ENCODE results near the gene VSNL1.
A peak's percentile ranks its signal among the peaks of the same experiment; 100 is the strongest.

VSNL1 gene

DNA sequence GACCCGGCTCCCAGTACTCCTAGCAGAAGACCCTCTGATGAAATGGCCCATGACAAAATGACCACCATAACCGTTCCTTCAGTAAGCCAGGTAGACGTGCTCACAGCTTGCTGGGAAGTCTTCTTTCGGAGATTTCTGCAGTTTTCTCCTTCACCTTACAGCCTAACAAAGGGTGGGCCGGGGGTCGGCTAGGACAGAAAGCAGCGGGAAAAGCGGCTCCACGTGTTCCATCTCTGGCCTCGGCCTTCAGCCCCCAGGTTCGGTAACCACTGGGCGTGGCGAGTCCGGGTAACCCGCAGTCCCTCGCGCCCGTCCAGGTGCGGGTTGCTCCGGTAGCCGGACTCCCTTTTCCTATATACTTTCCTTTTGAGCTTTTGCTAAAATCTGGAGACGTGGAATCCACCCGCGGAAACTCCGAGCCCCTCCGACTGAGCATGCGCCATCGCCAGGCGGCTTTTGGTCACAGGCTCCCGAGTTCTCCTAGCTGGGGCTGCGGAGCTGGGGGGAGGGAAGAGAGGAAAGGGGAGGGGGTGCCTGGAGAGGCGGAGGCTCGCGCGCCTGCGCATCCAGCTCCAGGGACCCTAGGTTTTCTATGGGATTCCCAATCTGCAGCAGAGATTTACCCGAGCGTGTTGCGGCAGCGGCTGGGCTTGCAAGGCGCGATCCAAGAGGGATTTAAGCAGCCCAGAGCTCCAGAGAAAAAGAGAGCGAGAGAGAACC, at the start of gene VSNL1:
TSS of gene VSNL1 (plus strand) at position 604 of the 720 bp plus-strand sequence. CDS start 51,379 bp downstream, outside the sequence.
- CTCF ChIA-PET = interaction anchor here (1.7 kb wide), 1 partner anchor 106 kb away, joined by 5 read pairs; no protein-coding TSS in a partner anchor
- TF ChIP-seq, protein P1, sequence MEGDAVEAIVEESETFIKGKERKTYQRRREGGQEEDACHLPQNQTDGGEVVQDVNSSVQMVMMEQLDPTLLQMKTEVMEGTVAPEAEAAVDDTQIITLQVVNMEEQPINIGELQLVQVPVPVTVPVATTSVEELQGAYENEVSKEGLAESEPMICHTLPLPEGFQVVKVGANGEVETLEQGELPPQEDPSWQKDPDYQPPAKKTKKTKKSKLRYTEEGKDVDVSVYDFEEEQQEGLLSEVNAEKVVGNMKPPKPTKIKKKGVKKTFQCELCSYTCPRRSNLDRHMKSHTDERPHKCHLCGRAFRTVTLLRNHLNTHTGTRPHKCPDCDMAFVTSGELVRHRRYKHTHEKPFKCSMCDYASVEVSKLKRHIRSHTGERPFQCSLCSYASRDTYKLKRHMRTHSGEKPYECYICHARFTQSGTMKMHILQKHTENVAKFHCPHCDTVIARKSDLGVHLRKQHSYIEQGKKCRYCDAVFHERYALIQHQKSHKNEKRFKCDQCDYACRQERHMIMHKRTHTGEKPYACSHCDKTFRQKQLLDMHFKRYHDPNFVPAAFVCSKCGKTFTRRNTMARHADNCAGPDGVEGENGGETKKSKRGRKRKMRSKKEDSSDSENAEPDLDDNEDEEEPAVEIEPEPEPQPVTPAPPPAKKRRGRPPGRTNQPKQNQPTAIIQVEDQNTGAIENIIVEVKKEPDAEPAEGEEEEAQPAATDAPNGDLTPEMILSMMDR (conservative IDR thresholded peaks at IDR 0.05; ENCODE audit: low read depth) = no peak
- POLR2A ChIA-PET (ENCODE audit: low non-redundant PET) = no interaction called here
- peak within 1 kb of the TSS; percentile 89 for H3K27ac ChIP-seq
- DNase-seq (ENCODE audit: low spot score) = peak; percentile 23

DNA sequence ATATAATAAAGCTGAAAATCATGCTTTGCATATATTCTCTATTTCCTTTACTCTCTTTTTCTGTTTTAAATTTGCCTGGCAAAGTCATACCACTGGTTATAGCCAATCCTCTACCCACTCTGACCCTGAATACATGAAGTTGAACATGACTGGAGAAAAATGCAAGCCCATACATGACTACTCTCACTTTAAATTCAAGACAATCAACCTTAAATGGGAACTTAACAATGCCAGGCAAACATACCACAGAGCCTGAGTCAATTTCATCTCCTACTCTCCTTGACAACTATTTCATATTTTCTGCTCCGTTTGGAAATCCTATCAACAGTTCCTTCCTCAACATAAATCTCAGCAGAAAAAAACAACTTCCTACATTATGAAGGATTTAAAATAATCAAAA, 44.9 kb upstream of the VSNL1 start:
- TF ChIP-seq, protein P1 (conservative IDR thresholded peaks at IDR 0.05; ENCODE audit: low read depth) = no peak
- ChIA-PET CTCF (no interaction called here), POLR2A (ENCODE audit: low non-redundant PET) (no interaction called here)
- H3K27ac ChIP-seq = no peak overlapping the region
- DNase-seq (ENCODE audit: low spot score) = peak; percentile 36

DNA sequence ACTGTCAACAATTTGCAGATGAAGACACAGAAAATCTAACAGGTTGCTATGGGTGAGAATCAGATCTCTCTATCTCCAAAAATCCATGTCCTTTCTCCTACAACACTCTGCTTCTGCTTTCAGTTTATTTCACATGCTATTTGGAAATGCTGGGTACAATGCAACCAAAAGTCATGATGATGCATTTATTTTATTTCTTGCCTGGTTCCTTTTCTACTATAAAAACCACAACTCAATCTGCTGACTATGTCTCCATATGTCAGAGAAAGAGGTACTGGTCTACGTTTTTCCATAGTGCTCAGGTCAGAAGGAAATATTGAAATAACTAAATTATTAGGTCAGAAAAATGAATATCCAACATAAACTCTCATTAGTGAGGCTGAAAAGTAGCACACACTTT, 42.8 kb upstream of the VSNL1 start:
- ChIA-PET POLR2A (ENCODE audit: low non-redundant PET) (no interaction called here), CTCF (no interaction called here)
- TF ChIP-seq, protein P1 (conservative IDR thresholded peaks at IDR 0.05; ENCODE audit: low read depth) = no peak
- no peak for DNase-seq (ENCODE audit: low spot score)
- H3K27ac ChIP-seq = no peak overlapping the region

DNA sequence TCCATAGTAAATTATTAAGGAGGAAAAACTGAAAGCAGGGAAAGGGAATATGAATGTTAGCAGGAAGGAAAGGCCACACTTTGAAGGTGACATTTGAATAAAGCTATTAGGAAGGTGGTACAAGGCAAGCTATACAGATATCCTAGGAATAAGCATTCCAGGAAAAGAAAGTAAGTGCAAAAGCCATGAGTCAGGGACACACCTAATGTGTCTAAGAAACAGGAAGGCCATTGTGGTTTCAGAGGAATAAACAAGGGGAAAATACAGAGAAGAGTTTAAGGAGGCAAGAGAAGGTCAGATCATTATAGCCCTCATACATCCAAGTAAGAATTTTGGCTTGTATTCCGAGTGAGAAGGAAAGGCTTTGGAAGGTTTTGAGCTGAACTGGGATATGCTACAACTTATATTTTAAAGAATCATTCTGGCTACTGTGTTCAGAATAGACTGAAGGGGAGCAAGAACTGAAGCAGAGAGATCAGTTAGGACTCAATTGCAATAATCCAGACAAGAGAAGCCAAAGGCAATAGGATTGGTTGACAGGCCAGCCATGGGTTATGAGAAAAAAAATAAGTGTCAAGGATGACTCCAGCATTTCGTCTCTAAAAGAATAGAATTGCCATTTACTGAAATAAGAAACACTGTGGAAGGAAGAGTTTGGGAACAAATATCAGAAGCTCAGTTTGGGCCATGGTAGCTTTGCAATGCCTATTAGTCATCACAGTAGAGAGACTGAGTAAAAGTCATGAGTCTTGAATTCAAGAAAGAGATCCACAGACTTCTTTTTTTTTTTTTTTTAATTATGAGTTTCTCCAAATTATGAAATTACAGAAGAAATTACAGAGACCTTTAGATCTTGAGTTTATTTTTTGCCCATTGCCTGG, 33.5 kb upstream of the VSNL1 start:
- no peak overlapping the region for H3K27ac ChIP-seq
- POLR2A ChIA-PET (ENCODE audit: low non-redundant PET) = interaction anchor here (0.7 kb wide), 1 partner anchor 11 kb away, joined by 5 read pairs; the partner anchor contains the start of gene RAD51AP2
- peak; percentile 28 for DNase-seq (ENCODE audit: low spot score)
- TF ChIP-seq, protein P1 (conservative IDR thresholded peaks at IDR 0.05; ENCODE audit: low read depth) = no peak
- CTCF ChIA-PET = no interaction called here

DNA sequence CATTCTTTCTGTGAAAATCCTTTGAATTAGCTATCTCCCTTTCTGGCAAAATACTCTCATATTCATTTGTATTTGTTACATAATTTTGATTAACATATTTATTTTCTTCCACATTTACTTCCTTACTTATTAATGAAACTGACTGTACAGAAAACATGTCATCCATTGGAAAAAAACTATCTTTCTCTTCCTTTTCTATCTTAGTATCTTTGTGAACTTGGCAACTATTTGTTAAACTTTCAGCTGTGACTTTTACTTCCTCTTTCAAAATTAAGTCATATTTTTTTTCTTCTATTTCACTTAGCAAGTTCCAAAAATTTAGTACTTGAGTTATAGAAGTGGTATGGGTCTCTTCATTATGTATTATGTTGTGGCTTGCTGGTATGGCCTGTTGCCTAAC, 24.8 kb upstream of the VSNL1 start:
- ChIA-PET CTCF (no interaction called here), POLR2A (ENCODE audit: low non-redundant PET) (no interaction called here)
- TF ChIP-seq, protein P1 (conservative IDR thresholded peaks at IDR 0.05; ENCODE audit: low read depth) = no peak
- no peak overlapping the region for H3K27ac ChIP-seq
- no peak for DNase-seq (ENCODE audit: low spot score)

DNA sequence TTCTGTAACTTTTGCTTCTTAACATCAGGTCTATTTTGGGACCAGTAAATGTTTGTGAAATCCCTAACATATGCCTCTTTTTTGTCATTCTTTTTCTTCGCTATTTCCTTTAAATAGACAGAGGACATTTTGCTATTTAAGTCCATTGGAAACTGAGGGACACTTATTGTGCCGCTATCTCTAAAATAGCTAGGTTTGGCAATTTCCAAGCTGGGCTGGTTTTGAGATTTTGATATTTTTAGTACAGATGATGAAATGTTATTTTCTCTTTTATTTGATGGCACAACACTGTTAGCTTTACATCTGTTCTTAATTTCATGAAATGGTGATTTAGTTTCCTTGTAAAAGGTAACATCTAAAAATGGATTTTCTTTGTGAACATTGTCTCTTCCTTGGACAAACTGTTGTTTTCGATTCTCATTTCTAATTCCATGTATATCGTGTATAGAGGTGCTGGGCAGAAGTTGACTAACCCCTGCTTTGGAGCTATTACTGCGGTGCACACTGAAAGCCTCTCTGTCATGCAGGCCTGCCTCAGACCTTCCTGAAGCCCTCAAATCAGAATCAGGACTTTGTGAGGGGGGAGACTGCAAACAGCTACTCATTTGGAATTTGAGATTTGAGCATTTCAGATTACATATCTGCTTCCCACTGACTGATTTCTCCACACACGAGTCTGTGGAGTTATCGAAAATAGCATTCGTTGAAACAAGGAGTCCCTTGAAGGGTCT, 22.9 kb upstream of the VSNL1 start:
- H3K27ac ChIP-seq = peak overlapping the region; percentile 60
- CTCF ChIA-PET = no interaction called here
- TF ChIP-seq, protein P1 (conservative IDR thresholded peaks at IDR 0.05; ENCODE audit: low read depth) = no peak
- POLR2A ChIA-PET (ENCODE audit: low non-redundant PET) = no interaction called here
- DNase-seq (ENCODE audit: low spot score) = no peak
